ENCODE measurements around the gene LSM8. TPM values are rescaled to one million over a fixed set of nuclear protein-coding genes. Genes with fewer than 3 reads are reported as not detected.
A peak's percentile ranks its signal among the peaks of the same experiment; 100 is the strongest.
"Not testable (repeated sequence)": the region's sequence is repeated elsewhere in the genome, so short reads cannot be mapped to it uniquely, and the experiment has no call there.

Gene LSM8
- 43.6 and 53.8 TPM in 2 replicates for total RNA-seq (2022)
- Bru-seq, nascent RNA, result percentile 97 among the genes with signal in this experiment
- BruChase-seq, experiment 1, labeled RNA remaining after a 6-hour chase, result percentile 92 among the genes with signal in this experiment
- BruChase-seq, experiment 2, labeled RNA remaining after a 2-hour chase, result percentile 94 among the genes with signal in this experiment
- long read RNA-seq, transcript LSM8-201 (4 exons, 1,305 nt), result major isoform, 58 of 63 reads
- long read RNA-seq, partial matches to known transcripts, result 1 of 63 reads
- long read RNA-seq, other reads (novel, unspliced or antisense), result 3 of 63 reads

DNA sequence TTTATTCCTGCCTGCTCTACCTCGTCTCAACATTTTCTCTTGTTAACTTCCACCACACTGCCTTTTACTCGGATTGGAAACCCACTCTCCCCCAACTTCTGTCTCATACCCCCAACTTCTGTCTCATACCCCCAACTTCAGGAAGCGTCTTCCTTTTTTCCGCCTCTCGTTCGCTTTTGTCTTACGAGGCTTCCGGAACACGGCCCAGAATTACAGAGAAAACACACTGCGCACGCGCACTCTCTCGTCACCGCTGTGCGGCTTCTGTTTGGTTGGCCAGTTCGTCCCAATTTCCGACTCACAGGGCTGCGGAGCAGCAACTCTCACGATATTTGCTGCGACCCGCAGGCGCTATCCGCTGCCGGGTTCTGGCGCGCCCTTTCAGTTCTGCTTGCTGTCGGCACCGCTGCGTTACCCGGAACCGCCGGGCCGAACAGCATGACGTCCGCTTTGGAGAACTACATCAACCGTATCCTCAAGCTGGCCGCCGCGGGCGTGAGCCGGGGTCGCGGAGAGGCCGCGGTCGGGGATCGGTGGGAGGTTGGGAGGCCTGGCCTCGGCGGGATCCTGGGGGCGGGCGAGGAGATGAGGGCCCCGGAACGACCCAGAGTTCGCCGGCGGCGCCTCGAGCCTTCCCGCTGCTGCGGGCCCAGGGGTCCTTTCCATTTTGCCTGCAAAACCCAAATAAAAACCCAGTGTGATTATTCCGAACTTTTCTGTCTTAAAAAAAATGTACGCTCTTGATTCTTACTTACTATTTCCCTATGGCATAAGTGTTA is at the start of gene LSM8:
LSM8 (plus strand) TSS at position 379 of the 779 bp plus-strand sequence; CDS start at position 439, 60 bp downstream.
- H3K27me3 Mint-ChIP-seq (ENCODE audit: unreplicated experiment), result no peaks in the 10 kb centered on the region
- TF ChIP-seq, protein P1, sequence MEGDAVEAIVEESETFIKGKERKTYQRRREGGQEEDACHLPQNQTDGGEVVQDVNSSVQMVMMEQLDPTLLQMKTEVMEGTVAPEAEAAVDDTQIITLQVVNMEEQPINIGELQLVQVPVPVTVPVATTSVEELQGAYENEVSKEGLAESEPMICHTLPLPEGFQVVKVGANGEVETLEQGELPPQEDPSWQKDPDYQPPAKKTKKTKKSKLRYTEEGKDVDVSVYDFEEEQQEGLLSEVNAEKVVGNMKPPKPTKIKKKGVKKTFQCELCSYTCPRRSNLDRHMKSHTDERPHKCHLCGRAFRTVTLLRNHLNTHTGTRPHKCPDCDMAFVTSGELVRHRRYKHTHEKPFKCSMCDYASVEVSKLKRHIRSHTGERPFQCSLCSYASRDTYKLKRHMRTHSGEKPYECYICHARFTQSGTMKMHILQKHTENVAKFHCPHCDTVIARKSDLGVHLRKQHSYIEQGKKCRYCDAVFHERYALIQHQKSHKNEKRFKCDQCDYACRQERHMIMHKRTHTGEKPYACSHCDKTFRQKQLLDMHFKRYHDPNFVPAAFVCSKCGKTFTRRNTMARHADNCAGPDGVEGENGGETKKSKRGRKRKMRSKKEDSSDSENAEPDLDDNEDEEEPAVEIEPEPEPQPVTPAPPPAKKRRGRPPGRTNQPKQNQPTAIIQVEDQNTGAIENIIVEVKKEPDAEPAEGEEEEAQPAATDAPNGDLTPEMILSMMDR (IDR thresholded peaks at IDR 0.05; ENCODE audit: unreplicated experiment), result no peak
- peaks cover 46% of the 10 kb centered on the region for H3K36me3 Mint-ChIP-seq (ENCODE audit: insufficient read depth, unreplicated experiment)
- H3K4me1 Mint-ChIP-seq (ENCODE audit: low read depth, unreplicated experiment), result peaks cover 14% of the 10 kb centered on the region
- peak within 1 kb of the TSS; percentile 95 for H3K27ac Mint-ChIP-seq (ENCODE audit: unreplicated experiment)
- intact Hi-C loops (cut with micrococcal nuclease; ENCODE audit: unreplicated experiment), result no loop called here
- peak within 1 kb of the TSS; percentile 83 for H3K4me3 Mint-ChIP-seq (ENCODE audit: low read depth, unreplicated experiment)
- no peaks in the 10 kb centered on the region for H3K9me3 Mint-ChIP-seq (ENCODE audit: low read depth, unreplicated experiment)
- peak; percentile 95 for DNase-seq
- no TSS peak for BruUV-seq (replicated peaks)
- CTCF ChIA-PET, result no interaction called here

DNA sequence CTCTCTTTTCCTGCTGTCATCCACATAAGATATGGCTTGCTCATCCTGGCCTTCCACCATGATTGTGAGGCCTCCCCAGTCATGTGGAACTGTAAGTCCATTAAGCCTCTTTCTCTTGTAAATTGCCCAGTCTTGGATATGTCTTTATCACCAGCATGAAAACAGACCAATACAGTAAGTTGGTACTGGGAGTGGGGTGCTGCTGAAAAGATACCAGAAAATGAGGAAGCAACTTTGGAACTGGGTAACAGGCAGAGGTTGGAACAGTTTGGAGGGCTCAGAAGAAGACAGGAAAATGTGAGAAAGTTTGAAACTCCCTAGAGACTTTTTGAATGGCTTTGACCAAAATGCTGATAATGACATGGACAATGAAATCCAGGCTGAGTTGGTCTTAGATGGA is 49.5 kb upstream of the LSM8 start:
- H3K27me3 Mint-ChIP-seq (ENCODE audit: unreplicated experiment); BruUV-seq (replicated peaks); H3K4me1 Mint-ChIP-seq (ENCODE audit: low read depth, unreplicated experiment); H3K4me3 Mint-ChIP-seq (ENCODE audit: low read depth, unreplicated experiment); H3K27ac Mint-ChIP-seq (ENCODE audit: unreplicated experiment); H3K9me3 Mint-ChIP-seq (ENCODE audit: low read depth, unreplicated experiment); intact Hi-C loops (cut with micrococcal nuclease; ENCODE audit: unreplicated experiment); CTCF ChIA-PET; DNase-seq; H3K36me3 Mint-ChIP-seq (ENCODE audit: insufficient read depth, unreplicated experiment): not testable (repeated sequence)

DNA sequence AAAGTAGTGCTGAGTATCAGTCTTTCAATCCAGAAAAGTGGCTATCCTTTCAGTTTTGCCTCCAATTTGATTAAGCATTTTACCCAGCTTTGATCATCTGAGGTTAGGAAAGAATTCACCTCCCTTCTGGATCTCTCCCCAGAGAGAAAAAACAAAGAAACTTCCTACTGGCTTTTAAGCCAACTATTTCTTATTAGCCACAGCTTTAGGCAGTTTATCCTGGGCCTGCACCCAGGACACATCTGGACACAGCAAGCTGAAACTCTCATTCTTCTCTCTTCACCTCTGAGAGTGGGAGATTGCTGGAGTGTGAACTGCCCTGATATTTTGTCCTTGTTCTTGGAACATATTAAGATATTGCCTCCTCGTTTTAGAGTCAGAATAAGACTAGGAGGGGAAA is 43.5 kb upstream of the LSM8 start:
- CTCF ChIA-PET, result no interaction called here
- DNase-seq, result no peak
- BruUV-seq (replicated peaks), result no TSS peak
- TF ChIP-seq, protein P1 (IDR thresholded peaks at IDR 0.05; ENCODE audit: unreplicated experiment), result no peak
- Mint-ChIP-seq H3K36me3 (ENCODE audit: insufficient read depth, unreplicated experiment) (no peaks in the 10 kb centered on the region), H3K27me3 (ENCODE audit: unreplicated experiment) (no peaks in the 10 kb centered on the region), H3K4me1 (ENCODE audit: low read depth, unreplicated experiment) (peaks cover 15% of the 10 kb centered on the region), H3K9me3 (ENCODE audit: low read depth, unreplicated experiment) (no peaks in the 10 kb centered on the region), H3K27ac (ENCODE audit: unreplicated experiment) (no peak overlapping the region), H3K4me3 (ENCODE audit: low read depth, unreplicated experiment) (no peak overlapping the region)
- intact Hi-C loops (cut with micrococcal nuclease; ENCODE audit: unreplicated experiment), result no loop called here

DNA sequence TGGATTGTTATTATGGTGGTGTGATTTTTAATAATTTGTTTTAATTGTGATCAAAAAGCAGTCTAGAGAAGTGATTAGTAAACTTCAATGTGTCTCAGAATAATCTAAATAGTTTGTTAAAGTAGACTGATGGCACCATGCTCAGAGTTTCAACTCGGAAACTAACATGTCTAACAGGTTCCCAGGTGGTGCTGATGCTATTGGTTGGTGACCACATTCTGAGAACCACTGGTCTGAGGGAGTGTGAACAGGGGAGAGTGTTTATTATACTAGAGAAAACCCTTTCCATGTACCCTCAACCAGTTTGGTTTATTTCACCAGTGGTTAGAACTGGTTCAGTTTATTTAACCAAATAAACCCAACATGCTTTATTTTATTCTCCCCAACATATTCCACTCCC is 42.0 kb upstream of the LSM8 start:
- Mint-ChIP-seq H3K36me3 (ENCODE audit: insufficient read depth, unreplicated experiment) (no peaks in the 10 kb centered on the region), H3K4me3 (ENCODE audit: low read depth, unreplicated experiment) (no peak overlapping the region)

More for the DNA sequence above, 42.0 kb upstream of the LSM8 start:
- TF ChIP-seq, protein P1 (IDR thresholded peaks at IDR 0.05; ENCODE audit: unreplicated experiment), result no peak
- intact Hi-C loops (cut with micrococcal nuclease; ENCODE audit: unreplicated experiment), result no loop called here
- Mint-ChIP-seq H3K27me3 (ENCODE audit: unreplicated experiment) (no peaks in the 10 kb centered on the region), H3K4me1 (ENCODE audit: low read depth, unreplicated experiment) (peaks cover 15% of the 10 kb centered on the region), H3K27ac (ENCODE audit: unreplicated experiment) (no peak overlapping the region), H3K9me3 (ENCODE audit: low read depth, unreplicated experiment) (no peaks in the 10 kb centered on the region)
- DNase-seq, result no peak
- CTCF ChIA-PET, result no interaction called here
- BruUV-seq (replicated peaks), result no TSS peak
